Transverse colon (tissue), 4 donors: Measurements from ENCODE around the gene ATP5F1D. TPM values are rescaled to one million over a fixed set of nuclear protein-coding genes. Genes with fewer than 3 reads are reported as not detected.
A peak's percentile ranks its signal among the peaks of the same experiment; 100 is the strongest.

Experiments used
- DNase-seq: peaks from one replicate; pipeline ENCODE4 v3.0.0-alpha.2; 2019
- H3K27ac ChIP-seq, 4 donors: fragments of 200-600 bp; sonication (generic); 2 replicates each; pipeline ENCODE4 v1.5.1; 2016 to 2018; ENCODE audit warnings: inconsistent platforms in 4 of 4
- H3K27me3 ChIP-seq: fragments of 200-600 bp; sonication (generic); 2 replicates; pipeline ENCODE4 v1.5.1; 2017; ENCODE audit warnings: inconsistent platforms
- H3K36me3 ChIP-seq, 4 donors: fragments of 200-600 bp; sonication (generic); 2 replicates each; pipeline ENCODE4 v1.5.1; 2017 to 2019; ENCODE audit warnings: inconsistent platforms in 4 of 4
- H3K4me1 ChIP-seq, 4 donors: fragments of 200-600 bp; sonication (generic); 2 replicates each; pipeline ENCODE4 v1.5.1; 2017 to 2020; ENCODE audit warnings: inconsistent platforms in 4 of 4
- H3K4me3 ChIP-seq, 4 donors: fragments of 200-600 bp; sonication (generic); 1 replicate in 1 of 4; 2 replicates in 3 of 4; pipeline versions ENCODE4 v1.5.1 to v1.6.1; 2017 to 2019; ENCODE audit warnings: inconsistent platforms in 4 of 4
- H3K9me3 ChIP-seq, 2 donors: fragments of 200-600 bp; sonication (generic); 2 replicates each; pipeline ENCODE4 v1.5.1; 2017 to 2019; ENCODE audit warnings: inconsistent platforms in 2 of 2
- EP300 ChIP-seq: sonication (generic); formaldehyde crosslinking; IDR thresholded peaks from one replicate; pipeline ENCODE4 v1.6.1; 2017; ENCODE audit warnings: antibody characterized with exemption, low read depth
- POLR2A ChIP-seq: fragments of 450-650 bp; IDR thresholded peaks from one replicate; pipeline ENCODE4 v1.6.1; 2016; ENCODE audit warnings: antibody characterized with exemption, mild to moderate bottlenecking, moderate library complexity
- POLR2AphosphoS5 ChIP-seq, 3 donors: sonication (generic); formaldehyde crosslinking; IDR thresholded peaks; one replicate each; pipeline ENCODE4 v1.6.1; 2016; ENCODE audit warnings: antibody characterized with exemption in 3 of 3
- WGBS, 2 donors: methylation state at CpG; one replicate each; pipeline ENCODE4 v1.1.5; 2018; ENCODE audit warnings: low coverage in 1 of 2; 5-methylcytosine and 5-hydroxymethylcytosine counted together
- in situ Hi-C, 4 donors: fragments of 200-750 bp; cut with MboI; loops; one replicate each; pipeline versions ENCODE4 v1.15.0 to v1.15.1; 2017; ENCODE audit warnings: low sequenced_read_pairs in 3 of 4, low pct_ligation_motif_present in 1 of 4, low pct_unique_long_range_greater_than_20kb in 1 of 4
- intact Hi-C: fragments of 100-400 bp; cut with DNase I; formaldehyde crosslinking; loops from one replicate; pipeline ENCODE4 v1.15.1; 2023; ENCODE audit warnings: low total_unique reads
- total RNA-seq, 4 donors: library from RNA; depleted of rRNA; stranded (reverse); fragments of >200 nt; gene quantifications; one replicate each; pipeline ENCODE4 v1.1.0, GENCODE V29; 2016
- TF ChIP-seq, protein P1 (sequence below), 5 experiments: fragments of 200-600 bp in 3 of 5; fragments of 450-650 bp in 2 of 5; sonication (generic) in 3 of 5; IDR thresholded peaks; 1 replicate in 2 of 5; 2 replicates in 3 of 5; pipeline ENCODE4 v1.5.1; 2016 to 2017; ENCODE audit warnings: antibody characterized with exemption in 5 of 5, inconsistent platforms in 3 of 5, mild to moderate bottlenecking in 2 of 5, moderate library complexity in 1 of 5

ATP5F1D gene
- total RNA-seq, 4 donors from 2014 or later = 157 to 650 (median 240) TPM

DNA sequence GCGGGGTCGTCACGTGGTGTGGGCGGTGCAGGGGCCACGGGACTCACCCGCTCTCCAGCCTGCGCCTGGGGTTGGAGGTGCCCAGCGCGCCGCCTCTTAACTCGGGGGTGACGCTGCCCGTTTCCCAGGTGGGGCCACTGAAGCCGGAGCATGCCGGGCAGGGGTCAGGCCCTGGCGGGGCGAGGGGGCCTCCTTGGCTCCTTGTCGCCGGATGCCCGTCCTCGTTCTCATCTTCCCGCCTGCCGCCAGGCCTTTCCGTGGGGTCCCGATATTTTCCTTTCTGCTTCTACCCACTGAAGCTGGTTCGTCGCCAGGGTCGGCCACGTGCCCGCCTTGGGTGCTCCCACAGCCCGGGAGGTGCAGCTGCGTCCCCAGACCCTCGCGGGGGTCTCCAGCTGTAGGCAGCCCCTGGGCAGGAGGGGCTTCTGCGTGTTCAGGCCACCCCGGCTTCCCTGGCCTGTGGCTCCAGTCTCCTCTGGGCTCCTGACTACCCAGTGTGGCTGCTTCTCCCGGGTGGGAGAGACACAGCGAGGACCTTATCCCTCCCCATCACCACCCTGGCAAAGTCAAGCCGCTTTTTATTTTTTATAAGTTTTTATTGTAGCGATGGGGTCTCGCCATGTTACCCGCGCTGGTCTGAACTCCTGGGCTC, 34.6 kb downstream of the ATP5F1D start:
- H3K36me3 ChIP-seq = peaks cover 0 to 28% (median 13%) of the 10 kb centered on the region in 4 donors
- intact Hi-C loops = no loop called here
- no peak for DNase-seq
- no peaks in the 10 kb centered on the region for H3K27me3 ChIP-seq
- H3K9me3 ChIP-seq = no peaks in the 10 kb centered on the region
- 9% methylated on average over 31 of the region's 43 CpGs; no CpG with 5 or more reads in 1 of the 2 donors for WGBS, 2 donors
- H3K4me1 ChIP-seq = peaks cover 46 to 61% (median 56%) of the 10 kb centered on the region in 4 donors
- H3K27ac ChIP-seq = peak overlapping the region; percentile 98 to 100 (median 100)
- in situ Hi-C loops = loop anchor here in 2 of 4 donors (25.0 kb wide), 1 partner anchor 111 kb away; the partner anchor contains the start of gene NDUFS7 (in 2 of the 2)
- H3K4me3 ChIP-seq = peak overlapping the region; percentile 54 to 67 (median 58)
- TF ChIP-seq POLR2AphosphoS5 (IDR thresholded peaks at IDR 0.05) (peak in 2 of 3 donors; percentile 9 to 73), EP300 (no peak), POLR2A (peak; percentile 54)

DNA sequence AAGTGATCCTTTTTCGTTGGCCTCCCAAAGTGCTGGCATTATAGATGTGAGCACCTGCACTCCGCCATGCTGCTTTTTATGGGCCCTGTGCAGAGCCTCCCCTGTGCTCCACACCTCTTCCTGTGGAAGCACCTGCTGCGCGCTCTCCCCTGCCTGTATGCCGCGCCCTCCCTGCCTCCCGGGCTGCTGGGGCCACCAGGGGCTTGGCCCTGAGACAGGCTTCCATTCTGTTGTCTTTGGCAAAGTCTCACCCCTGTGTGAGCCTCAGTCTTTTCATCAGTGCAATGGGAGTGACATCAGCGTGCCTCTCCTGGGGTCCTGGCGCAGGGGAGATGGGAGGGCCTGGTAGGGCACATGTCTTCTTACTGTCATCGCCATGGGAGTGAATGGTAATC, 35.1 kb downstream of the ATP5F1D start:
- H3K4me1 ChIP-seq = peaks cover 41 to 56% (median 51%) of the 10 kb centered on the region in 4 donors

GRCh38 chr19:1277061-1277460, 35.5 kb downstream of the ATP5F1D start:
- H3K36me3 ChIP-seq = peaks cover 0 to 24% (median 11%) of the 10 kb centered on the region in 4 donors
- TF ChIP-seq POLR2AphosphoS5 (IDR thresholded peaks at IDR 0.05) (no peak), POLR2A (no peak), EP300 (no peak)
- TF ChIP-seq, protein P1, sequence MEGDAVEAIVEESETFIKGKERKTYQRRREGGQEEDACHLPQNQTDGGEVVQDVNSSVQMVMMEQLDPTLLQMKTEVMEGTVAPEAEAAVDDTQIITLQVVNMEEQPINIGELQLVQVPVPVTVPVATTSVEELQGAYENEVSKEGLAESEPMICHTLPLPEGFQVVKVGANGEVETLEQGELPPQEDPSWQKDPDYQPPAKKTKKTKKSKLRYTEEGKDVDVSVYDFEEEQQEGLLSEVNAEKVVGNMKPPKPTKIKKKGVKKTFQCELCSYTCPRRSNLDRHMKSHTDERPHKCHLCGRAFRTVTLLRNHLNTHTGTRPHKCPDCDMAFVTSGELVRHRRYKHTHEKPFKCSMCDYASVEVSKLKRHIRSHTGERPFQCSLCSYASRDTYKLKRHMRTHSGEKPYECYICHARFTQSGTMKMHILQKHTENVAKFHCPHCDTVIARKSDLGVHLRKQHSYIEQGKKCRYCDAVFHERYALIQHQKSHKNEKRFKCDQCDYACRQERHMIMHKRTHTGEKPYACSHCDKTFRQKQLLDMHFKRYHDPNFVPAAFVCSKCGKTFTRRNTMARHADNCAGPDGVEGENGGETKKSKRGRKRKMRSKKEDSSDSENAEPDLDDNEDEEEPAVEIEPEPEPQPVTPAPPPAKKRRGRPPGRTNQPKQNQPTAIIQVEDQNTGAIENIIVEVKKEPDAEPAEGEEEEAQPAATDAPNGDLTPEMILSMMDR (IDR thresholded peaks at IDR 0.05) = no peak
- intact Hi-C loops (no loop called here), in situ Hi-C loops (loop anchor here in 2 of 4 donors (25.0 kb wide), 1 partner anchor 110 kb away; the partner anchor contains the start of gene NDUFS7 (in 2 of the 2))
- no peaks in the 10 kb centered on the region for H3K27me3 ChIP-seq
- H3K4me3 ChIP-seq = no peak overlapping the region
- DNase-seq = no peak
- H3K27ac ChIP-seq = peak overlapping the region; percentile 98 to 100 (median 100)
- WGBS, 2 donors = 67 to 86% methylated on average over 1 to 15 of the region's 15 CpGs
- no peaks in the 10 kb centered on the region for H3K9me3 ChIP-seq
- peaks cover 37 to 51% (median 46%) of the 10 kb centered on the region in 4 donors for H3K4me1 ChIP-seq

More for the DNA sequence above, 35.1 kb downstream of the ATP5F1D start:
- no peaks in the 10 kb centered on the region for H3K9me3 ChIP-seq
- H3K36me3 ChIP-seq = peaks cover 0 to 28% (median 13%) of the 10 kb centered on the region in 4 donors
- H3K27me3 ChIP-seq = no peaks in the 10 kb centered on the region
- TF ChIP-seq EP300 = no peak
- peak in 1 of 3 donors; percentile 3 for TF ChIP-seq POLR2AphosphoS5 (IDR thresholded peaks at IDR 0.05)
- intact Hi-C loops (no loop called here), in situ Hi-C loops (loop anchor here in 2 of 4 donors (25.0 kb wide), 1 partner anchor 111 kb away; the partner anchor contains the start of gene NDUFS7 (in 2 of the 2))
- H3K27ac ChIP-seq = peak overlapping the region; percentile 98 to 100 (median 100)
- 57% methylated on average over 5 of the region's 10 CpGs; no CpG with 5 or more reads in 1 of the 2 donors for WGBS, 2 donors
- DNase-seq = peak; percentile 71
- H3K4me3 ChIP-seq = peak overlapping the region in 3 of 4 donors; percentile 58 to 67 (median 59)

- Histone ChIP-seq H3K27ac (peak overlapping the region in 1 of 4 donors; percentile 100), H3K27me3 (peaks cover 3% of the 10 kb centered on the region), H3K36me3 (peaks cover 0 to 15% (median 7%) of the 10 kb centered on the region in 4 donors), H3K4me3 (no peak overlapping the region), H3K9me3 (no peaks in the 10 kb centered on the region), H3K4me1 (peaks cover 30 to 46% (median 40%) of the 10 kb centered on the region in 4 donors)
- intact Hi-C loops = no loop called here
- in situ Hi-C loops = loop anchor here in 2 of 4 donors (25.0 kb wide), 1 partner anchor 109 kb away; the partner anchor contains the start of gene NDUFS7 (in 2 of the 2)
- 88% methylated on average over 12 of the region's 12 CpGs; no CpG with 5 or more reads in 1 of the 2 donors for WGBS, 2 donors
- TF ChIP-seq, protein P1 (IDR thresholded peaks at IDR 0.05) = no peak
- no peak for TF ChIP-seq POLR2A
- DNase-seq = no peak
These were observed 36.5 kb downstream of the ATP5F1D start for GRCh38 chr19:1278074-1278473.
